Stimulated activated CD8-positive, alpha-beta memory T cell treated with anti-CD3 and anti-CD28 coated beads, Interleukin-4, amount 100 ng/mL, for 24 hours (primary cell): ENCODE data around the gene ACTL6B.
A peak's percentile ranks its signal among the peaks of the same experiment; 100 is the strongest.

Source experiments
- DNase-seq: peaks from one replicate; pipeline ENCODE4 v3.0.0-alpha.2; 2020; ENCODE audit warnings: low read depth

The ACTL6B gene

GRCh38 chr7:100683659-100684533, 27.6 kb upstream of the ACTL6B start:
- DNase-seq, result no peak

- DNase-seq, result no peak
Observed at GRCh38 chr7:100682991-100683658, 26.9 kb upstream of the ACTL6B start.

DNA sequence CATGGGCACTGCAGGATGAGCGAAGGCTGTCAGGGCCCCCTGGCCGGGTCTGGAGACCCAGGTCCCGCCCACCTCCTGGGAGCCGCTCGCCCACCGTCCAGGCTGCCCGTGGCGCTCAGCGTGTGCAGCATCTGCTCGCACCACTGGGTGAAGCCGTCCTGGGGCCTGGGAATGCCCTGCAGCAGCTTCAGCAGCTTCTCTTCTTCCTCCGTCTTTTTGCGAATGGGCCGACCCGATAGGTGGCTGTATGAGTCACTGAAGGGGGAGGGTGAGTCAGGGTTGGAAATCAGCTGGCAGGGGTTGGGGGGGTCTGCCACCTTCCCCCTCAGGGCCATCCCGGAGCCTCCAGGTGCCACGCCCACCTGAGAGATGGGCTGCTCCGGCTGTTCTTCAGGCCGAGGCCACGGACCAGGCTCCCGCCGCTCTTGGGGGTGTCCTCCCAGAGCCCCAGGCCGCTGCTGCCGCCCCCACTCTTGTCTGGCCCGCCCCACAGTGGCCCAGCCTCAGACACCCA, 26.0 kb upstream of the ACTL6B start:
- DNase-seq, result no peak

DNA sequence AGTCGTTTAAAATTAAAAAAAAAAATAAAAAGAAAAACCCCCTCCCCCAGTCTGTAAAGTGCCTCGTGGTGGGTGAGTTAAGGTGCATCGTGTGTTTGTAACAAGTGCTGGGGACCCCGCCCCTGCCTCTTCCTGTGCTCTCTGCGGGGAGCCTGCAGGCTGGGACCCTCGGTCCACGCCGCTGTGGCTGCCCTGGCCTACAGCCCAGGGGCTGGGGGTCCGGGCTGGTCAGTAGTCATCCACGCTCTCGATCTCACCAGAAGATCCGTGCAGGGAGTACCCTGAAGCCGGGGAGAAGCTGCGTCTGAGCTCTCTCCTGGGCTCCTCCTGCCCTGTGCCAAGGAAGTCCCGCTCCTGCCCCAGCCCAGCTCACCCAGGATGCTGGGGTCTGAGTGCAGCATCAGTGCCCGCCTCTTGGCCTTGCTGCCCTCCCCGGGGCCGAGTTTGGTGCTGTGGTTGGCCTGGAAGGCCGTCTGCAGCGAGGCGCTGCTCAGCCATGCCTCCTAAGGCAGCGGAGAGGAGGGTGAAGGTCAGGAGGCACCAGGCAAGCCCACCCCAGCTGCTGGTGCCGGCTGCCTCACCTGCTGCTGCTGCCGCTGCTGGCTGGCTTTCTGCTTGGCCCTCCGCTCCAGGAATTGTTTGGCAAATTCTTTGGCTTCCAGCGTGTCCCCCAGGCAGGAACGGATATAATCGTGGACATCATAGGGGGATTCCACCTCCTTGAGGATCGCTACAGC, 25.4 kb upstream of the ACTL6B start:
- DNase-seq, result no peak

- DNase-seq, result no peak
Observed at GRCh38 chr7:100680576-100681271, 24.5 kb upstream of the ACTL6B start.

DNA sequence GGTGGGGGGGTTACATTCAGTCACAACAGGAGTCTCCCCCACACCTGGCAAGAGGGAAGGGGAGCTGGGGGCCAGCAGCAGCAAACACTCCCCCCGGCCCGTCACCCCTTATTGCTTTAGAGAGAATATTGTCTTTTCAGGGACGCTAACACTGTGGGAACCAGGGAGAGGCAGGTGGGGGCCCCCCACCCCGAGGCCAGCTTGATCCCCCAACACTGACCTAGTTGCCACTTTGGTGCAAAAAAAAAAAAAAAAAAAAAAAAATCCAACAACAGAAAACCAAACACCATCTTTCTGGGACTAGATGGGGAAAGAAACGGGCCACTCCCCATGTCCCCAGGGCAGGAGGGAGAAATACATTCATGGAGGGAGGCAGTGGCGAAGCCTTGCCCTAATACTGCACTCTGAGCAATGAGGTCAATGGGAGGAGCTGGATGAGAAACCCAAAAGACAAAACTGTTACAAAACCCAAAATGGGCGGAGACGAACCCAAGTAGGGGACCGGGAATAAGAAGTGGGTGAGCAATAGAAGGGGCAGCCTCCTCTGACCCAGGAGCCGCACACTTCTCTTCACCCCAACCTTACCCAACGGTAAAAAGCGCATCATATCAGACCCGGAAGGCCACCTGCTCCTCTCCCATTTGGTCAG, 23.8 kb upstream of the ACTL6B start:
- no peak for DNase-seq

DNA sequence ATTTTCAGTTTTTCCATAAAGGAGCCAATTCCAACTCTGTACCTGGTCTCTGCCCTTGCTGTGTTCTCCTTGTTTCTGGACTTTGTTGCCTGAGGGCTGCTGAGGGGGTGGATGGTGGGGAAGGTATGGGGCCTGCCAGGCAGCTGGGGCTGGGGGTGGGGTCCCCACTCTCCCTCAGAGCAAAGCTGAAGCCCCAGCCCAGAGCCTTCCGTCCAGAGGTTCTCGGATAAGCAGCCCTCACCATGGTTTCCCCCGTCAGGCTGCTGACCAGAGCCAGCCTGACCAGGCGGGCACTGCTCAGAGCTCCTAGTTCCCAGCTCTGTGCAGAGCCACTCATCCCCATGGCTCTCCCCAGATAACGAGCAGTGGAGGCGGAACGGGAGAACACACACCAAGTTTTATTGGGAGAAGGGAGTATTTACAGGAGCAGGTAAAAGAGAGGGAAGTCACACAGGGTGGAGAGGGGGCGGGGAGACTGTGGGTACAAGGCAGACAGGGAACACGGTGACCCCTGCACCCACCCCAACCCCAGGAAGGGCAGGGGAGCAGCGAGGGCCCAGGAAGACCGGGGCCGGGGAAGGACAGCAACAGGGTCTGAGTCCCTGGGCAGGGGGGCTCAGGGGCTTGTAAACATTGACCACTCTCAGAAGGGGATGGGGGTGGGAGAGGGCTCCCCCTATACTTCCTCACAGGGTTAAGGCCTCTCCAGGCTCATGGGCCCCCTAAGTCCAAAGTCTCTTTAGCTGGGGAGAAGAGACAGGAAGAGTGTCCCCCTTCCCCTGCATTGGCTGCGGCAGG, 23.1 kb upstream of the ACTL6B start:
- DNase-seq, result no peak

GRCh38 chr7:100678291-100678984, 22.2 kb upstream of the ACTL6B start:
- no peak for DNase-seq

GRCh38 chr7:100677308-100678267, 21.3 kb upstream of the ACTL6B start:
- no peak for DNase-seq

DNA sequence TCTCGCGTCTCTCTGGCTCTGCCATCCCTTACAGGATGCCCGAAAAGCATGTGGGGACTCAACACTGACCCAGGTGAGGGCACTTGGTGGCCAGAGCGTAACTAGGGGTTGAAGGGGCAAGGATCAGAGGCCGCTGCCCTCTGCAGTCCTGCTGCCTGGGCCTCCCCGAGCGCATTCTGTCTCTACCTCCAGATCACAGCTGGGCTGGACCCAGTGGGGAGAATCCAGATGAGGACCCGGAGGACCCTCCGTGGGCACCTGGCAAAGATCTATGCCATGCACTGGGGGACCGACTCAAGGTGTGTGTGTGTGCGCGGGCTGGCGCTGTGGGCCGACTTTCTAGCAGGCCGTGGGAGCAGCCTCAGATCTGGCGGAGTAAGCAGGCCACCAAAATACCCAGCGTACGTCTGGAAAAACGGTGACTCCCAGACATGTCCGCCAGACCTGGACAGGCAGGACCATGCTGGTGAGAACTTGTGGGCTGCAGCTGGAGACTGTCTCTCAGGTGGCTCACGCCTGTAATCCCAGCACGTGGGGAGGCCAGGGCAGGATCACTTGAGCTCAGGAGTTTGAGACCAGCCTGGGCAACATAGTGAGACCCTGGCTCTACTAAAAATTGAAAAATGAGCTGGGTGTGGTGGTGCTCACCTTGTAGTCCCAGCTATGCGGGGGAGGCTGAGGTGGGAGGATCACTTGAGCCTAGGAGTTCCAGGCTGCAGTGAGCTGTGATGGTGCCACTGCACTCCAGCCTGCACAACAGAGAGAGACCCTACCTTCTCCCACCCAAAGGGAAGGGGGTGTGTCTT, 20.5 kb upstream of the ACTL6B start:
- no peak for DNase-seq

DNA sequence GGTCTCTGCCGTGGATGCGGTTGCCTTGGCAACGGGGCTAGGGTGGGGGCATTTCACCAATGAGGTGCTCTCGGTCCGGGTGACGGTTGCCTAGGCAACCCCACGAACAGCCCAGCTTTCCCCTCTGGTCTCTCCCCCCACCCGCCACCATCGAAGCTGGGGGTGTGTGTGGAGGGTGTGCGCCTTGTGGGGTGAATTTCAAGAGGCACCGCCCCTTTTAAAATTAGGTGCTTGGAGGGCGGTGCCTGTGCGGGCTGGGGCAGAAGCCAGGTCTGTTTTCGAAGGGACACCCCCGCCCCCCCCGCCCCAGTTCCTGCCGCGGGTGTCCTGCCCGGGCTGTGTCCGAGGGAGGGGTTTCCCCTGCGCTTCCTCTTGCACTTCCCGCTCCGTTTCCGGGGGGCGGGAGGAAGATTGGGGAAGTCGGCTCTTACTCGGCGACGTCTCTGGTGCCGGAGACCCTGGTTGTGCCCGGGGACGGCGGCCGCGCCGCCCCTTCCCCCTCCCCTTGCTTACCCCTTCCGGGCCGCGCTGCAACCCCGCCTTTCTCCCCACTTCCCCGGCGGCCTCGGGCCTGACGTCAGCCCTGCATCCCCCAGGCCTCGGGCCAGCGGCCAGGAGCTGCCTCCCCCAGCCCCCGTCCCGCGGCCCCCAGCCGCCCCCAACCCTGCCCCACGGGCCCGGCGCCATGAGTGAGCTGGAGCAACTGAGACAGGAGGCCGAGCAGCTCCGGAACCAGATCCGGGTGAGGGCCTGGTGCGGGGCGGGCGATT, 19.5 kb upstream of the ACTL6B start:
- DNase-seq, result peak; percentile 75

DNA sequence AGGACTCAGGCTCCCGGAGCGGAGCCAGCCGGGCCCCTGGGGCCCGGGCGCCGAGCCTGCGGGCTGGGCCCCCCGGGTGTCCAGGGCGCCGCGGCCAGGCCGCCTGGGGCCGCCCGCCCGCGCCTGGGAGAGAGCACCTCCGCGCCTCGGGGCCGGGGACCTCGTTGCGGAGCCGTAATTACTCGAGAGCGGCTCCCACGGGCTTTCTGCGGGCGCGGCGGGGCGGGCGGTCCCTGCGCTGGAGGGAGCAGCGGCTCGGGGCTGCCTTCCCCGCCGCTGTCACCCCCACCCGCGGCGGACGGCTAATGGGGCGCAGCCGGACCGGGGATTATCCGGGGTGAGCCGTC, 18.8 kb upstream of the ACTL6B start:
- peak; percentile 28 for DNase-seq

- DNase-seq, result no peak
Observed at GRCh38 chr7:100674411-100675104, 18.3 kb upstream of the ACTL6B start.

- peak; percentile 44 for DNase-seq
Observed at GRCh38 chr7:100673942-100674410, 17.7 kb upstream of the ACTL6B start.

DNA sequence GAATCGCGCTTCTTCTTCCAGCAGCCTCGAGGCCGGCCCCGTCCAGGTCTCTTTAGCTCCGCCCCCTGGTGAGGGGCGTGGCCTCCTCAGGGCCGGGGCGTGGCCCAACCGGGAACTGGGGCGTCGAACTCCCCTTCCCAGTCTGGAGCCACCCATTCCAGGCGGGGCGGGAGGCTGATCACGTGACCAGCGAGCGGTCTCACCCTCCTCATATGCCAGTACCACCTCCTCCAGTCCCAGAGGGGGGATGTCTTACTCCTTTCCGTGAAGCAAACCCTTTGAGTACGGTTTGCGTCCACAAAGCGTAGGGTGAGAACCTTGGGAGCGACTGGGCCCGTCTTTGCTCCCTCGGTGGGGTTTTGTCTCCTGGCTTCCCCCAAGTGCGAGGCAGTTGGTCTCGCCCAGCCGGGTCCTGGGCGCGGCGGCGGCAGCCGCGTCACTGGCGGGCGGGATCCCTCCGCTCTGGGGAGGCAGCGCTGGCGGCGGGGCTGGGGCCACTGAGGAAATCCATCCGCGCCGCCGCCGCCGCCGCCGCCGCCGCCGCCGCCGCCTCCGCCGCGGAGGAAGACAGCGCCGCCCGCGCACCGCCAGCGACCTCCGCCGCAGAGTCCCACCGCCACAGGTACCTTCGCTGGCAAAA, 17.2 kb upstream of the ACTL6B start, which contains the start of gene GNB2:
Gene GNB2, plus strand, starts transcription at position 439 of the 640 bp plus-strand sequence. CDS start 2,526 bp downstream, outside the sequence.
- peak; percentile 98 for DNase-seq
